Measurements from ENCODE around the gene AQP6. TPM values are rescaled to one million over a fixed set of nuclear protein-coding genes. Genes with fewer than 3 reads are reported as not detected.
A peak's percentile ranks its signal among the peaks of the same experiment; 100 is the strongest.

AQP6 gene
- total RNA-seq, 1 experiment from 2014 or later, result not detected

- Histone ChIP-seq H2AFZ (no peak overlapping the region), H3F3A (ENCODE audit: insufficient read depth, low read depth) (peaks cover 13% of the 10 kb centered on the region; the same call in 1 of the 2 replicates), H4K20me1 (ENCODE audit: insufficient read depth) (no peaks in the 10 kb centered on the region), H3K4me3 (no peak overlapping the region), H3K4me2 (no peak overlapping the region), H3K27ac (no peak overlapping the region), H3K9me3 (ENCODE audit: insufficient read depth, low read depth) (no peaks in the 10 kb centered on the region), H3K36me3 (ENCODE audit: low read depth) (no peaks in the 10 kb centered on the region), H3K27me3 (ENCODE audit: insufficient read depth, low read depth) (no peaks in the 10 kb centered on the region), H3K4me1 (replicated peaks; ENCODE audit: insufficient read depth) (peaks cover 27% of the 10 kb centered on the region), H3K9me2 (ENCODE audit: insufficient read depth) (no peaks in the 10 kb centered on the region), H3K79me2 (ENCODE audit: low read depth) (no peaks in the 10 kb centered on the region)
- CTCF ChIA-PET, result interaction anchor here (0.6 kb wide), 1 partner anchor 8 kb away, joined by 3 read pairs; no protein-coding TSS in a partner anchor
- no TSS peak for BruUV-seq (replicated peaks)
- no peak for TF ChIP-seq CTCF (conservative IDR thresholded peaks at IDR 0.05)
- no peak for TF ChIP-seq EZH2 (IDR thresholded peaks at IDR 0.05; ENCODE audit: low read depth)
- POLR2A ChIA-PET (ENCODE audit: unreplicated experiment), result no interaction called here
- intact Hi-C loops (cut with micrococcal nuclease; ENCODE audit: unreplicated experiment), result no loop called here
- DNase-seq, result no peak
These were observed 15.2 kb upstream of the AQP6 start for GRCh38 chr12:49957570-49957967.

- no peak for TF ChIP-seq CTCF (conservative IDR thresholded peaks at IDR 0.05)
- TF ChIP-seq EZH2 (IDR thresholded peaks at IDR 0.05; ENCODE audit: low read depth), result no peak
- no peaks in the 10 kb centered on the region for H4K20me1 ChIP-seq (ENCODE audit: insufficient read depth)
- no peak overlapping the region for H3K27ac ChIP-seq
- no peaks in the 10 kb centered on the region for H3K9me3 ChIP-seq (ENCODE audit: insufficient read depth, low read depth)
- ChIA-PET CTCF (interaction anchor here (0.5 to 2.5 kb wide), 5 partner anchors 9 to 191 kb away, joined by 3 to 10 read pairs (median 5); no protein-coding TSS in a partner anchor), POLR2A (ENCODE audit: unreplicated experiment) (interaction anchor here (0.6 to 0.7 kb wide), 3 partner anchors 110 to 219 kb away, joined by 4 to 6 read pairs (median 5); partner anchors contain the start of genes NCKAP5L and TMBIM6)
- H3K27me3 ChIP-seq (ENCODE audit: insufficient read depth, low read depth), result no peaks in the 10 kb centered on the region
- H3F3A ChIP-seq (ENCODE audit: insufficient read depth, low read depth), result peaks cover 16% of the 10 kb centered on the region; the same call in 1 of the 2 replicates
- no peaks in the 10 kb centered on the region for H3K36me3 ChIP-seq (ENCODE audit: low read depth)
- peaks cover 43% of the 10 kb centered on the region for H3K4me1 ChIP-seq (replicated peaks; ENCODE audit: insufficient read depth)
- no peak overlapping the region; the same call in 1 of the 2 replicates for H3K4me3 ChIP-seq
- intact Hi-C loops (cut with micrococcal nuclease; ENCODE audit: unreplicated experiment), result loop anchor here (10.0 kb wide), 1 partner anchor 205 kb away; the partner anchor contains the start of gene CERS5
- H3K79me2 ChIP-seq (ENCODE audit: low read depth), result no peaks in the 10 kb centered on the region
- H2AFZ ChIP-seq, result no peak overlapping the region
- peak; percentile 83 to 88 for DNase-seq
- BruUV-seq (replicated peaks), result no TSS peak
- no peaks in the 10 kb centered on the region for H3K9me2 ChIP-seq (ENCODE audit: insufficient read depth)
- peak overlapping the region; percentile 76 for H3K4me2 ChIP-seq
These were observed 12.9 kb upstream of the AQP6 start for GRCh38 chr12:49959685-49960473.

- Histone ChIP-seq H3F3A (ENCODE audit: insufficient read depth, low read depth) (peaks cover 16% of the 10 kb centered on the region; the same call in 1 of the 2 replicates), H2AFZ (no peak overlapping the region), H3K27me3 (ENCODE audit: insufficient read depth, low read depth) (no peaks in the 10 kb centered on the region), H3K36me3 (ENCODE audit: low read depth) (no peaks in the 10 kb centered on the region), H3K4me3 (no peak overlapping the region; the same call in 1 of the 2 replicates), H4K20me1 (ENCODE audit: insufficient read depth) (no peaks in the 10 kb centered on the region), H3K9me2 (ENCODE audit: insufficient read depth) (no peaks in the 10 kb centered on the region), H3K79me2 (ENCODE audit: low read depth) (no peaks in the 10 kb centered on the region), H3K27ac (no peak overlapping the region), H3K4me1 (replicated peaks; ENCODE audit: insufficient read depth) (peaks cover 43% of the 10 kb centered on the region), H3K4me2 (peak overlapping the region; percentile 76), H3K9me3 (ENCODE audit: insufficient read depth, low read depth) (no peaks in the 10 kb centered on the region)
- intact Hi-C loops (cut with micrococcal nuclease; ENCODE audit: unreplicated experiment), result loop anchor here (10.0 kb wide), 1 partner anchor 204 kb away; the partner anchor contains the start of gene CERS5
- ChIA-PET POLR2A (ENCODE audit: unreplicated experiment) (no interaction called here), CTCF (interaction anchor here (0.6 to 2.5 kb wide), 3 partner anchors 15 to 96 kb away, joined by 3 to 10 read pairs (median 3); no protein-coding TSS in a partner anchor)
- no TSS peak for BruUV-seq (replicated peaks)
- TF ChIP-seq CTCF (conservative IDR thresholded peaks at IDR 0.05) (no peak), EZH2 (IDR thresholded peaks at IDR 0.05; ENCODE audit: low read depth) (no peak)
- DNase-seq, result no peak
These were observed 12.2 kb upstream of the AQP6 start for GRCh38 chr12:49960474-49961110.
